Spleen (tissue), 11 donors: ENCODE measurements around the gene IGF1. TPM values are rescaled to one million over a fixed set of nuclear protein-coding genes. Genes with fewer than 3 reads are reported as not detected.

Experiments
- DNase-seq: peaks from one replicate; pipeline ENCODE4 v3.0.0-alpha.2; 2020
- H3K27ac ChIP-seq, 8 donors: fragments of 200-600 bp; sonication (generic) in 7 of 8; 1 replicate in 4 of 8; 2 replicates in 4 of 8; pipeline versions ENCODE4 v1.5.0 to v1.8.0; 2016 to 2021; ENCODE audit warnings: inconsistent platforms in 4 of 8, mild to moderate bottlenecking in 4 of 8, moderate library complexity in 1 of 8
- H3K27me3 ChIP-seq, 7 donors: fragments of 200-600 bp; sonication (generic) in 6 of 7; replicated peaks in 1 of 7; 1 replicate in 4 of 7; 2 replicates in 3 of 7; pipeline versions ENCODE4 v1.5.0 to v1.8.0; 2016 to 2021; ENCODE audit warnings: inconsistent platforms in 3 of 7, mild to moderate bottlenecking in 1 of 7
- H3K36me3 ChIP-seq, 6 donors: fragments of 200-600 bp; sonication (generic) in 5 of 6; 1 replicate in 4 of 6; 2 replicates in 2 of 6; pipeline versions ENCODE4 v1.5.0 to v1.8.0; 2016 to 2021; ENCODE audit warnings: inconsistent platforms in 2 of 6
- H3K4me1 ChIP-seq, 6 donors: fragments of 200-600 bp; sonication (generic) in 5 of 6; 1 replicate in 3 of 6; 2 replicates in 3 of 6; pipeline versions ENCODE4 v1.5.0 to v1.8.0; 2016 to 2021; ENCODE audit warnings: inconsistent platforms in 3 of 6
- H3K4me3 ChIP-seq, 8 donors: fragments of 200-600 bp; sonication (generic) in 7 of 8; 1 replicate in 4 of 8; 2 replicates in 4 of 8; pipeline versions ENCODE4 v1.5.0 to v1.8.0; 2016 to 2021; ENCODE audit warnings: inconsistent platforms in 4 of 8, mild to moderate bottlenecking in 4 of 8, moderate library complexity in 2 of 8
- H3K9me3 ChIP-seq, 8 donors: fragments of 200-600 bp; sonication (generic) in 7 of 8; 1 replicate in 4 of 8; 2 replicates in 4 of 8; pipeline versions ENCODE4 v1.5.0 to v1.8.0; 2016 to 2021; ENCODE audit warnings: inconsistent platforms in 4 of 8
- CTCF ChIP-seq, 11 experiments: fragments of 200-600 bp in 7 of 11; fragments of 450-650 bp in 4 of 11; sonication (generic) in 4 of 11; IDR thresholded peaks in 8 of 11; conservative IDR thresholded peaks in 3 of 11; 1 replicate in 7 of 11; 2 replicates in 4 of 11; pipeline versions ENCODE4 v1.4.0 to v1.8.0; 2016 to 2021; ENCODE audit warnings: antibody characterized with exemption in 11 of 11, inconsistent platforms in 4 of 11, mild to moderate bottlenecking in 1 of 11
- POLR2A ChIP-seq, 3 donors: fragments of 450-650 bp; IDR thresholded peaks; one replicate each; pipeline ENCODE4 v1.5.1; 2017; ENCODE audit warnings: antibody characterized with exemption in 3 of 3, mild to moderate bottlenecking in 1 of 3
- POLR2AphosphoS5 ChIP-seq, 3 donors: sonication (generic); formaldehyde crosslinking; IDR thresholded peaks; one replicate each; pipeline ENCODE4 v1.5.1; 2017; ENCODE audit warnings: antibody characterized with exemption in 3 of 3
- WGBS, 5 donors: extraction: QIAGEN DNeasy Blood & Tissue Kit in 3 of 5; methylation state at CpG; one replicate each; pipeline versions ENCODE4 v1.1.5 to v1.1.7; 2013 to 2018; 5-methylcytosine and 5-hydroxymethylcytosine counted together
- intact Hi-C: fragments of 100-400 bp; cut with DNase I; formaldehyde crosslinking; loops from one replicate; pipeline ENCODE4 v1.15.0; 2023; ENCODE audit warnings: low total_unique reads
- polyA plus RNA-seq, 3 donors: library from polyadenylated mRNA; stranded (reverse); fragments of 200-250 nt; gene quantifications; one replicate each; pipeline ENCODE4 v1.2.1, GENCODE V29; 2013
- total RNA-seq, 7 donors: library from RNA; depleted of rRNA in 3 of 7; stranded (reverse); fragments of >200 nt in 3 of 7; fragmentation: NEBNext Ultra II Directional in 4 of 7; extraction: Animal tissue kit (Norgen Biotek cat#: 25700) in 4 of 7; gene quantifications; one replicate each; pipeline versions ENCODE4 v1.1.0 to v1.2.1, GENCODE V29; 2016 to 2021
- donor health status: healthy with polysubstance abuse.
- donor health status: DM: no; HTN: no; CAD: no; lungs with moderate emphysema.
- donor health status: DM: no; HTN: no; CAD: no.
- donor health status: Bipolar disorder and iron deficiency.
- donor health status: healthy.
- donor health status: DM: no; HTN: no; CAD: no.
- donor health status: DM: yes; HTN: yes; CAD: no.

The IGF1 gene
- total and polyA plus RNA-seq, 10 donors: 1.5 to 19.7 (median 11.3) TPM

- intact Hi-C loops: no loop called here
- Histone ChIP-seq H3K36me3 (no peaks in the 10 kb centered on the region), H3K27me3 (no peaks in the 10 kb centered on the region), H3K9me3 (no peaks in the 10 kb centered on the region), H3K27ac (no peak overlapping the region), H3K4me3 (no peak overlapping the region), H3K4me1 (no peaks in the 10 kb centered on the region)
- 69 to 79% (median 73%) methylated on average over 5 of the region's 5 CpGs for WGBS, 5 donors
- TF ChIP-seq POLR2AphosphoS5 (IDR thresholded peaks at IDR 0.05) (no peak), CTCF (IDR thresholded peaks at IDR 0.05 in 8 of 11, conservative IDR thresholded peaks at IDR 0.05 in 3 of 11) (no peak), POLR2A (IDR thresholded peaks at IDR 0.05) (no peak)
- DNase-seq: no peak
These were observed 55.0 kb downstream of the IGF1 start for GRCh38 chr12:102425109-102426039.

GRCh38 chr12:102423462-102423861, 56.9 kb downstream of the IGF1 start:
- no peak overlapping the region for H3K27ac ChIP-seq
- 80 to 97% (median 82%) methylated on average over 3 of the region's 3 CpGs for WGBS, 5 donors
- no peak for DNase-seq
- no peaks in the 10 kb centered on the region for H3K27me3 ChIP-seq
- no peaks in the 10 kb centered on the region for H3K4me1 ChIP-seq
- no peaks in the 10 kb centered on the region for H3K36me3 ChIP-seq
- no peak overlapping the region for H3K4me3 ChIP-seq
- H3K9me3 ChIP-seq: no peaks in the 10 kb centered on the region
- intact Hi-C loops: no loop called here
- TF ChIP-seq POLR2A (IDR thresholded peaks at IDR 0.05): no peak
- no peak for TF ChIP-seq POLR2AphosphoS5 (IDR thresholded peaks at IDR 0.05)
- TF ChIP-seq CTCF (IDR thresholded peaks at IDR 0.05 in 8 of 11, conservative IDR thresholded peaks at IDR 0.05 in 3 of 11): no peak

DNA sequence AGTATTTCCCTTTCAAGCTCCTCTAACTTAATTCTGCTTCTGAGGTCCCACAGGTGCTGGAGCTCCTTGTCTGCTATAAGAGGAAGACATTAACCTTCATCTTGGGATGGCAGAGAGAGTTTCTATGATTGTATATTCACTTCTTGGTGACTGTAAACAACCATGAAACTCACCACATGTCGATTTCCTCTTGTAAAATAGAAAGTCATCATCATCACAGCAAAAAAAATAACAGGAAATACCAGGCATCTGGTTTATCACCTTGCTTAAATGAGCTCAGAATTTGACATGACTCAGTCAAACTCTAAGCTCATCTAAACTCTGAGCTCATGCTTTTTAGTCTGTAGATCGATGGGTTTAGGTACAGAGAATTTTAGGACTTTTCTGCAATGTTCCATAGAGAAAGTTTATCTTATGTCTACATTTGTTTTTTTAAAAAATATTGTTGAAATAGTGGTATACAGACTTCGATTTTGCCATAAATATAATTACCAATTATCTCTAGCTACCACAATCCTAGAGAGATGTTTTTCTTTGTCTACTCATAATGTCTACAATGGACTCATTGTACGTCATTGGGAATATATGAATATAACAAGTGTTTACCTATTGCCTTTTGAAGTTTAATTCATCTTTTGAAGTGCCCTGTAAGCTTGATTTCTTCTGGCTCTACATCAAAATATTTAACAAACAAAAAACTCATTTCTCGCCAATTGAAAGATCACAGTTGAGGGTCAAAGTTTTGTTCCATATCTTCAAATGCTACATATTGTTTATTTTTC, 58.4 kb downstream of the IGF1 start:
- Histone ChIP-seq H3K4me3 (no peak overlapping the region), H3K27ac (no peak overlapping the region), H3K27me3 (no peaks in the 10 kb centered on the region), H3K36me3 (no peaks in the 10 kb centered on the region), H3K4me1 (no peaks in the 10 kb centered on the region), H3K9me3 (no peaks in the 10 kb centered on the region)
- 70 to 81% (median 74%) methylated on average over 5 of the region's 5 CpGs for WGBS, 5 donors
- TF ChIP-seq POLR2AphosphoS5 (IDR thresholded peaks at IDR 0.05): no peak
- intact Hi-C loops: no loop called here
- no peak for DNase-seq

DNA sequence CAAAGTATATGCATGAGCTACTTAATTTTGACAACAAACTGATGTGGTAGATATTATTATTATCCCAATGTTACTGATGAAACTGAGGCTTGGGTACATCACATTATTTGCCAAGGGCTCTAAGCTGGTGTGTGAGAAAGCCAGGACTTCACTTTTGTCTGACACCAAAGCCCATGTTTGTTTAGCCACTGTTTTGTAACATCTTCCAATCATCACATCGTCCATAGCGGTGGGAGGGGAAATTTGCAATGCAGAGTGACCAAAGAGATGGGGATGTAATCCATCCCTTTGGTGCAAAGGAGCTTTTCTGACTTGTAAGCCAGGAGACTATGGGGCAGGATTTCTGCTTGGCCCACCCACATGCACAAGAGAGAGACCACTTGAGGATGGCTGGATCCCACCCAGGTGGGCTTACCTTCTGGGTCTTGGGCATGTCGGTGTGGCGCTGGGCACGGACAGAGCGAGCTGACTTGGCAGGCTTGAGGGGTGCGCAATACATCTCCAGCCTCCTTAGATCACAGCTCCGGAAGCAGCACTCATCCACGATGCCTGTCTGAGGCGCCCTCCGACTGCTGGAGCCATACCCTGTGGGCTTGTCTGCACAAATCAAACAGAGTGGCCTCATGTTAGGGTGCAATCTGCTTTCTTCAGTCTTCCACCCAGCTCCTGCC, 61.1 kb downstream of the IGF1 start:
- TF ChIP-seq POLR2AphosphoS5 (IDR thresholded peaks at IDR 0.05) (no peak), POLR2A (IDR thresholded peaks at IDR 0.05) (no peak), CTCF (IDR thresholded peaks at IDR 0.05 in 8 of 11, conservative IDR thresholded peaks at IDR 0.05 in 3 of 11) (no peak)
- Histone ChIP-seq H3K27me3 (no peaks in the 10 kb centered on the region), H3K9me3 (no peaks in the 10 kb centered on the region), H3K4me3 (no peak overlapping the region), H3K27ac (no peak overlapping the region), H3K4me1 (no peaks in the 10 kb centered on the region), H3K36me3 (no peaks in the 10 kb centered on the region)
- DNase-seq: no peak
- 89 to 95% (median 91%) methylated on average over 11 of the region's 11 CpGs for WGBS, 5 donors
- intact Hi-C loops: no loop called here
